ENCODE measurements around the gene GALT.

The GALT gene

DNA sequence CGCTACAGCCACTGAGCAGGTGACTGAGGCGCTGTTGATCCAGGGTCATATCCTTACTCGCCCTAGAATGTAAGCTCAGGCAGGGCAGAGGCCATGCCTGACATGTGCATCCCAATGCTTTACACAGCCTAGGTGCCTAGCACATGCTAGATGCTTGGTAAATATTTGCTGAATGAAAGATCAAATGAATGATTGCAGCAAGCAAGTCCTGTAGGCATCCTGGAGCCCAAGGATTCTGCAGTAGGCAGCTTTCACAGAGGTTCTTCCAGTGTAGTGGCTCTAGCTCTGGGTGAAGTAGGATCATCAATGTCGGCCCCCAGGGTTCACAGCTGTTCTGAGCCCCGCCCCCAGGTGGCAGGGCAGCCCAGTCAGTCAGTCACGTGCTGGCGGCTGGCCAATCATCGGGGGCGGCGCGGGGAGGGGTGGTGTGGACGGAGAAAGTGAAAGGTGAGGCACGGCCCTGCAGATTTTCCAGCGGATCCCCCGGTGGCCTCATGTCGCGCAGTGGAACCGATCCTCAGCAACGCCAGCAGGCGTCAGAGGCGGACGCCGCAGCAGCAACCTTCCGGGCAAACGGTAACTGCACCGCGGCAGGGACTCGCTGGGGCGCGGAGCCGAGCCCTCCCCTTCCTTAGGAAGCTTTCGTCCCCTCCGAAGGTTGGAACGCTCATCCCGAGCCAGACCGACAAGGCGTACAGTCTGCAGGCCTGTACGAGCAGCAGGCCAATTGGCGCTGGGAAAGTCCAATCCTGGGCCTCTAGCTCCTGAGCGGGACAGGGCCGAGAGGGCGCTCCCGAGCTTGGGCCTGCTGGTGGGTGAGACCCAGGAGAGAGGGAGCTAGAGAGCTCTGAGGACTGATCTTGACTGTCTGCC is at the start of gene GALT:
Gene GALT, plus strand, starts transcription at position 465 of the 873 bp plus-strand sequence. Its CDS starts 30 bp downstream, at position 495.
- peak; percentile 86 for DNase-seq (ENCODE audit: low read depth)
- H3K4me3 ChIP-seq (ENCODE audit: low read length): peak within 1 kb of the TSS; percentile 73
- TF ChIP-seq, protein P1, sequence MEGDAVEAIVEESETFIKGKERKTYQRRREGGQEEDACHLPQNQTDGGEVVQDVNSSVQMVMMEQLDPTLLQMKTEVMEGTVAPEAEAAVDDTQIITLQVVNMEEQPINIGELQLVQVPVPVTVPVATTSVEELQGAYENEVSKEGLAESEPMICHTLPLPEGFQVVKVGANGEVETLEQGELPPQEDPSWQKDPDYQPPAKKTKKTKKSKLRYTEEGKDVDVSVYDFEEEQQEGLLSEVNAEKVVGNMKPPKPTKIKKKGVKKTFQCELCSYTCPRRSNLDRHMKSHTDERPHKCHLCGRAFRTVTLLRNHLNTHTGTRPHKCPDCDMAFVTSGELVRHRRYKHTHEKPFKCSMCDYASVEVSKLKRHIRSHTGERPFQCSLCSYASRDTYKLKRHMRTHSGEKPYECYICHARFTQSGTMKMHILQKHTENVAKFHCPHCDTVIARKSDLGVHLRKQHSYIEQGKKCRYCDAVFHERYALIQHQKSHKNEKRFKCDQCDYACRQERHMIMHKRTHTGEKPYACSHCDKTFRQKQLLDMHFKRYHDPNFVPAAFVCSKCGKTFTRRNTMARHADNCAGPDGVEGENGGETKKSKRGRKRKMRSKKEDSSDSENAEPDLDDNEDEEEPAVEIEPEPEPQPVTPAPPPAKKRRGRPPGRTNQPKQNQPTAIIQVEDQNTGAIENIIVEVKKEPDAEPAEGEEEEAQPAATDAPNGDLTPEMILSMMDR (IDR thresholded peaks at IDR 0.05; ENCODE audit: insufficient read depth, low read depth, low read length, missing control alignments): peak; percentile 45

DNA sequence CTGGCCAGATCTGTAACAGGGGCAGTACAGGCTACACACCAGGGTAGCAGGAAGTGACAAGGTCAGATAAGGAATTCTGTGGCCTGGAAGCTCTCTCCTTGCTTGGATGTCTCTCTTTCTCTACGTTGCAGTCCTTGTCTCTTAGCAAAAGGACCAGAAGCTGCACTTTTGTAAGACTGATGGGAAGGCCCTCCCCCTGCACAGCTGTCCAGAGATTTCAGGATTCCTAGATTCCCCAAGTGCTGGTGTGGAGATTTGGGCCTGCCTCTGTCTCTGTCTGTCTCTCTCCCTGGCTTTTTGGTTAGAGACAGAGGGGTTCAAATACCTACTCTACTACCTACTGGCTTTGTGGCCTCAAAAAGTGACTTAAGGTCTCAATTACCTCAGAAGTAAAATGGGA is 46.9 kb upstream of the GALT start:
- H3K4me3 ChIP-seq (ENCODE audit: low read length): no peak overlapping the region
- TF ChIP-seq, protein P1 (IDR thresholded peaks at IDR 0.05; ENCODE audit: insufficient read depth, low read depth, low read length, missing control alignments): no peak
- DNase-seq (ENCODE audit: low read depth): no peak

DNA sequence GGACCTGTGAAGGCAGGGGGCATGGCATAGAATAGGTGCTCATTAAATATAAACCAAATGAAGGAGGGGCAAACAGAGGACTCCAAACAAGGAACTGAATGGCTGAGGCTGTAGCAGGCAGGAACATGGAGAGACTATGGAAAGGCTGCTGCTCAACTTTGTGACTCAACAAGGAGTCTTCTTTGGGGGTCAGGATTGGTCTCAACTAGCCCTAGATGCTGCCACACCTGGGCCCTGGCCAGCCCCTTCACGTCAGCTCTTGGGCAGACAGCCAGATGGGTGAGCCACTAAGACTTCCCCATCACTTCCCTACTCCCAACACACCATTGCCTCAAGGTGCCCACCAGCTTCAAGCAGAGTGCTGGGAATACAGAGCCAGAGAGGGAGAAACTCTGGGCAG is 45.6 kb upstream of the GALT start:
- TF ChIP-seq, protein P1 (IDR thresholded peaks at IDR 0.05; ENCODE audit: insufficient read depth, low read depth, low read length, missing control alignments): no peak
- H3K4me3 ChIP-seq (ENCODE audit: low read length): no peak overlapping the region

DNA sequence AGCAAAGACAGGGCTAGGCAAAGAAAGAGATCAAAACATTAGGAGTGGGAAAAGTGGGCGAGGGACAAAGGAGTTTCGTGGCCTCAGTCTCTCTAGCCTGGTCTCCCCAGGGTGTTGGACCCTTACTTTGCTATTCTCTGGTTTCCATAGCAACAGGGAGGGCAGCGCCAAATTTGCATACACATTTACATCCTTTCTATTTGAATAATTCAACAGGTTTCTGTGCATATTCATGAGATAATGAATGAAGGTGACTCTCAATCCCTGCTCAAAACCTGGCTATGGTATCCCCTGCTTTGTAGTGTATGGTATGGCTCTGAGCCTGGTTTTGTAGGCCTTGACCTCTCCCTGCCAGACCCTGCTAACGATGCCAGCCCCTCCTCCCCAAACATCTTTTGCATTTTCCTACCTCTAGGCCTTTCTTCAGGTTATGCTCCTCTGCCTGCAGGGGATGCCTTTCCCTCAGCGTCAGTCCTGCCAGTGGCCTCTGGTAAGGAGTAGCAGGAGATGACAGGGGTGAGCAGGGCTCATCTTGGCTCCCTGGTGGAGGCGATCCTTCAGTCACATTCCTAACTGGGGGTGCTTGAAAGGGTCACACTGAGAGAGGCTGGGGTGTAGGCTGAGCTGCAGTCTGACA is 44.4 kb upstream of the GALT start:
- no peak for DNase-seq (ENCODE audit: low read depth)
- TF ChIP-seq, protein P1 (IDR thresholded peaks at IDR 0.05; ENCODE audit: insufficient read depth, low read depth, low read length, missing control alignments): no peak
- H3K4me3 ChIP-seq (ENCODE audit: low read length): no peak overlapping the region

More for the DNA sequence above, 45.6 kb upstream of the GALT start:
- peak; percentile 97 for DNase-seq (ENCODE audit: low read depth)

- H3K4me3 ChIP-seq (ENCODE audit: low read length): no peak overlapping the region
- DNase-seq (ENCODE audit: low read depth): peak; percentile 73
- TF ChIP-seq, protein P1 (IDR thresholded peaks at IDR 0.05; ENCODE audit: insufficient read depth, low read depth, low read length, missing control alignments): peak; percentile 96
These were observed 42.8 kb upstream of the GALT start for GRCh38 chr9:34603610-34604231.

DNA sequence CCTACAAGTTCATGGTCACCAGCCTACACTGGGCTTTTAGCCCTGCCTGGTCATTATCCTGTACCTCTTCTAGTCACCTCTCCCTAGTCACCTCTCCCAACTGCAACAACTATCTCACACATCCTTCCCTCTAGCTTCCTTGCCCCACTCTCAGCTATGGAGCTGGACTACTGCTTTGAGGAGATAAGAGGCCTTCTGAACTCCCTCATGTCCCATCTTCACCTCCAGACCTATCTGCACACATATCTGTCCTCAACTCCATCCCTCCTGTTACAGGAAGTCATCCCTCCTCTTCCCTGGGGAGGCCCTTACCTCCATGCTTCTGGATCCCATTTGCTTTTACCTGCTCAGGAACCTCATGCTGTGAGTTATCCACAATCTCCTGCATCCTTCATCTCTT is 40.3 kb upstream of the GALT start:
- TF ChIP-seq, protein P1 (IDR thresholded peaks at IDR 0.05; ENCODE audit: insufficient read depth, low read depth, low read length, missing control alignments): no peak
- H3K4me3 ChIP-seq (ENCODE audit: low read length): no peak overlapping the region

More for the DNA sequence above, 40.3 kb upstream of the GALT start:
- no peak for DNase-seq (ENCODE audit: low read depth)
